Measurements from ENCODE around the gene FXYD1. TPM values are rescaled to one million over a fixed set of nuclear protein-coding genes. Genes with fewer than 3 reads are reported as not detected.

FXYD1 gene
- total and polyA plus RNA-seq, 2 donors (not counting 3 experiments of a cell fraction or from before 2014, with no cell fraction given) = not detected

DNA sequence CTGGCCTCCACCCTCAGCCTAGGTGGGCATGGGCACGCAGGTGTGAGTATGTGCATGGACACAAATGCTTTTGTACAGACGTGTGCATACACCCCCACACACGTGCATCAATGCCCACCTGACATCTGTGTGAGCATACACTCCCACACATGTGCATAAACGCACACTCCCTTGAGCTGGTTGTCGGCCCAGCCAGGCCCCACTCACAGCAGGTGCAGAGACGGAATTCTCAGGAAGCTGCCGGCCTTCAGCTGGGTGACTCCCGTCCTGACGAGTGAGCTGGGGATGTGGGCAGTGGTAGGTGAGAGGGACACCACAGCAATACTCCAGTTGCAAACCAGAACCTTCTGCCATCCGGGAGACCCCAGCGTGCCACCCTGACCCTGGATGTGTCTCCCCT, 4.8 kb upstream of the FXYD1 start:
- ChIA-PET POLR2A (no interaction called here), CTCF (interaction anchor here (1.2 to 4.8 kb wide), 3 partner anchors 9 to 89 kb away, joined by 6 to 52 read pairs (median 23); no protein-coding TSS in a partner anchor)
- no peak for FAIRE-seq
- no peaks in the 10 kb centered on the region for H3K27me3 ChIP-seq (ENCODE audit: control insufficient read depth in 2 of 2, insufficient read depth in 2 of 2, low read length in 2 of 2)
- dilution Hi-C loops (cut with MboI; ENCODE audit: extremely low pct_ligation_motif_present, low sequenced_read_pairs) = no loop called here
- no peaks in the 10 kb centered on the region for H3K9me3 ChIP-seq (replicated peaks; ENCODE audit: control insufficient read depth, insufficient read depth, low read length)
- no peak overlapping the region for H3K9ac ChIP-seq (replicated peaks; ENCODE audit: extremely low read depth, insufficient read depth, low read length)
- no peak overlapping the region for H2AFZ ChIP-seq (ENCODE audit: low read depth, low read length)
- H3K4me2 ChIP-seq (ENCODE audit: insufficient read depth, low read length) = no peak overlapping the region
- no peaks in the 10 kb centered on the region for H3K4me1 ChIP-seq (ENCODE audit: control insufficient read depth, extremely low read depth, insufficient read depth, low read length)
- no peak for TF ChIP-seq GATA2 (IDR thresholded peaks at IDR 0.05; ENCODE audit: insufficient read depth, insufficient read length, low read depth, low read length)
- TF ChIP-seq POLR2A (IDR thresholded peaks at IDR 0.05; ENCODE audit: low read depth, low read length) = no peak
- TF ChIP-seq MYC (IDR thresholded peaks at IDR 0.05; ENCODE audit: low read depth, low read length) = no peak
- no peak for TF ChIP-seq MAX (IDR thresholded peaks at IDR 0.05; ENCODE audit: insufficient read depth, insufficient read length)
- TF ChIP-seq JUN (IDR thresholded peaks at IDR 0.05; ENCODE audit: borderline replicate concordance, insufficient read depth, insufficient read length, low read depth) = no peak
- TF ChIP-seq, protein P1, sequence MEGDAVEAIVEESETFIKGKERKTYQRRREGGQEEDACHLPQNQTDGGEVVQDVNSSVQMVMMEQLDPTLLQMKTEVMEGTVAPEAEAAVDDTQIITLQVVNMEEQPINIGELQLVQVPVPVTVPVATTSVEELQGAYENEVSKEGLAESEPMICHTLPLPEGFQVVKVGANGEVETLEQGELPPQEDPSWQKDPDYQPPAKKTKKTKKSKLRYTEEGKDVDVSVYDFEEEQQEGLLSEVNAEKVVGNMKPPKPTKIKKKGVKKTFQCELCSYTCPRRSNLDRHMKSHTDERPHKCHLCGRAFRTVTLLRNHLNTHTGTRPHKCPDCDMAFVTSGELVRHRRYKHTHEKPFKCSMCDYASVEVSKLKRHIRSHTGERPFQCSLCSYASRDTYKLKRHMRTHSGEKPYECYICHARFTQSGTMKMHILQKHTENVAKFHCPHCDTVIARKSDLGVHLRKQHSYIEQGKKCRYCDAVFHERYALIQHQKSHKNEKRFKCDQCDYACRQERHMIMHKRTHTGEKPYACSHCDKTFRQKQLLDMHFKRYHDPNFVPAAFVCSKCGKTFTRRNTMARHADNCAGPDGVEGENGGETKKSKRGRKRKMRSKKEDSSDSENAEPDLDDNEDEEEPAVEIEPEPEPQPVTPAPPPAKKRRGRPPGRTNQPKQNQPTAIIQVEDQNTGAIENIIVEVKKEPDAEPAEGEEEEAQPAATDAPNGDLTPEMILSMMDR (IDR thresholded peaks at IDR 0.05; ENCODE audit: extremely low read depth in 1 of 2, insufficient read depth in 1 of 2, low read depth in 1 of 2, low read length in 2 of 2) = no peak
- no peak for TF ChIP-seq EZH2 (IDR thresholded peaks at IDR 0.05; ENCODE audit: borderline replicate concordance, low read depth, low read length, severe bottlenecking)
- no peak for TF ChIP-seq POLR2AphosphoS5 (IDR thresholded peaks at IDR 0.05; ENCODE audit: insufficient read depth, low read depth, low read length)
- no peak for TF ChIP-seq FOS (IDR thresholded peaks at IDR 0.05; ENCODE audit: borderline replicate concordance, insufficient read depth, low read length)
- H3K79me2 ChIP-seq (ENCODE audit: control insufficient read depth, insufficient read depth, low read length) = no peaks in the 10 kb centered on the region
- BruUV-seq (replicated peaks) = no TSS peak
- no peaks in the 10 kb centered on the region for H4K20me1 ChIP-seq (replicated peaks; ENCODE audit: control insufficient read depth, extremely low read depth, insufficient read depth, low read length)
- H3K9me1 ChIP-seq (replicated peaks; ENCODE audit: control insufficient read depth, extremely low read depth, insufficient read depth, low read length) = no peaks in the 10 kb centered on the region
- intact Hi-C loops (cut with micrococcal nuclease) = no loop called here
- no peak for DNase-seq (ENCODE audit: low read depth, low spot score)
- no peak overlapping the region for H3K4me3 ChIP-seq (replicated peaks in 1 of 3; ENCODE audit: insufficient read depth in 1 of 3, low read depth in 1 of 3, low read length in 3 of 3)
- no peaks in the 10 kb centered on the region for H3K36me3 ChIP-seq (ENCODE audit: control insufficient read depth in 2 of 2, extremely low read depth in 1 of 2, insufficient read depth in 2 of 2, low read length in 2 of 2)
- H3K27ac ChIP-seq (ENCODE audit: insufficient read depth, low read depth, low read length) = no peak overlapping the region
